Stimulated activated CD4-positive, alpha-beta T cell treated with anti-CD3 and anti-CD28 coated beads, Interleukin-2, amount 100 ng/mL, for 4 hours (primary cell): ENCODE data around the gene MPHOSPH9.
A peak's percentile ranks its signal among the peaks of the same experiment; 100 is the strongest.

Source experiments
- DNase-seq: peaks from one replicate; pipeline ENCODE4 v3.0.0-alpha.2; 2020; ENCODE audit warnings: low read depth

MPHOSPH9 gene

DNA sequence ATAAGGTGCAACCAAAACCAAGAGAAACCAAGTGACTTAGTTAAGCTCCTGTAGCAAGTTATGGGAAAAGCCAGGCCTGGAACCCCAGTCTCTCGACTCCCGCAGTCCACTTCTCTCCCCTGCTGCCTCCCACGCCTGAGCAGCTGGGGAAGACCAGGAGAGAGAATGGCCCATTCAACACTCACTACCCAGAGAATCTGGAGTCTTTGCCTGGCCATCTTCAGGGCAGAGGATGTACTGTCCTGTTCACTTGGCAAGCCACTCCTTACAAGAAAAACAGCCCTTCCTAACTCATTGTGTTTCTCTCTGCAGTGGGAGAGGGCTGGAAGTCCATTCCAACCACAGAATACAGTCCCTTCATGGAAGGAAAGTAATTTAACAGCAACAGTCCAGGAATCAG lies 83.9 kb downstream of the MPHOSPH9 start:
- no peak for DNase-seq

DNA sequence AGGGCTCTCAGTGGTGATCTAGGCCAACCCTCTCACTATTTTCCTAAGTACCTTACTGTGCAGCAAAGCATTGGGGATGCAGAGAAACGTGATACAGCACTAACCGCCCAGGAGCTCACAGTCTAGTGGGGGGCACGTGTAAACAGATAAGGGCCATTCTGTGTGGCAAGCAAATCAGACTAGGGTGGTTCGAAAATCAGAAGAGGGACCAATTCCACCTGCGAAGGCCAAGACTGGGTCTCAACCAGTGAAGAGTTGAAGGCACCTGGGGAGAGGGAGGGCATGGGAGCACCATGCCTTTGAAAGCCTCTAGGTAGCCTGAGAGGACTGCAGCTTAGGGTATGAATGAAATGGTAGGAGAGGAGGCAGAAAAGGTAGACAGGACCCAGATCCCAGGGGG lies 84.3 kb downstream of the MPHOSPH9 start:
- no peak for DNase-seq

- no peak for DNase-seq
Observed at GRCh38 chr12:123148223-123148622, 84.7 kb downstream of the MPHOSPH9 start.

- no peak for DNase-seq
Observed at GRCh38 chr12:123145211-123145610, 87.7 kb downstream of the MPHOSPH9 start.

DNA sequence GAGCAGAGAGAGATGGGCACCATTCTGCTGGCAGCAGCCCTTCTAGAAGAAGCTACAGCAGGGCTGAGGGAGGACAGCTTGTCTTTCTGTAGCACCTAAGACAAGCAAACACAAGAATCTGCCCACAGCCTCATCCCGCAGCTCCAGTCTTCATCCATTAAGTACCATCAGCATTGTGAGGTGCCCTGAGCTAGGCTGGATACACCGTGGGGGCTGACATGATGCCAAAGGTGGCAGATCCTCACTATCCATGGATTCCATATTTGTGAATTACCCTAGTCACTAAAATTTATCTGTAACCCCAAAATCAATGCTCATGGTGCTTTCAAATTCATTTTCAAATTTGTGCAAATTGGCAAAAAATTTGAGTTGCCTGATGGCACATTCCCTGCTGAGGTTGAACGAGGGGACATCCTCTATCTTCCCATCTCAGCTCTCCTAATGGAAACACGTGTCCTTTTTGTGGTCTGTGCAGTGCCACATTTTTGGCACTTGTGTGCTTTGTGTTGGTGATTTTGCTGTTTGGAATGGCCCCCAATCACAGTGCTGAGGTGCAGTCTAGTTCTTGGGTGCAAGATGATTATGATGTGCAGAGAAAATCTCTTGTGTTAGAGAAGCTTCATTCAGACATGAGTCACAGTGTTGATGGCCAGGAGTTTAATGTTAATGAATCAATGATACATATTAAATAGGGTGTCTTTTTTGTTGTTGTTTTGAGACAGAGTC lies 89.0 kb downstream of the MPHOSPH9 start:
- DNase-seq: no peak

DNA sequence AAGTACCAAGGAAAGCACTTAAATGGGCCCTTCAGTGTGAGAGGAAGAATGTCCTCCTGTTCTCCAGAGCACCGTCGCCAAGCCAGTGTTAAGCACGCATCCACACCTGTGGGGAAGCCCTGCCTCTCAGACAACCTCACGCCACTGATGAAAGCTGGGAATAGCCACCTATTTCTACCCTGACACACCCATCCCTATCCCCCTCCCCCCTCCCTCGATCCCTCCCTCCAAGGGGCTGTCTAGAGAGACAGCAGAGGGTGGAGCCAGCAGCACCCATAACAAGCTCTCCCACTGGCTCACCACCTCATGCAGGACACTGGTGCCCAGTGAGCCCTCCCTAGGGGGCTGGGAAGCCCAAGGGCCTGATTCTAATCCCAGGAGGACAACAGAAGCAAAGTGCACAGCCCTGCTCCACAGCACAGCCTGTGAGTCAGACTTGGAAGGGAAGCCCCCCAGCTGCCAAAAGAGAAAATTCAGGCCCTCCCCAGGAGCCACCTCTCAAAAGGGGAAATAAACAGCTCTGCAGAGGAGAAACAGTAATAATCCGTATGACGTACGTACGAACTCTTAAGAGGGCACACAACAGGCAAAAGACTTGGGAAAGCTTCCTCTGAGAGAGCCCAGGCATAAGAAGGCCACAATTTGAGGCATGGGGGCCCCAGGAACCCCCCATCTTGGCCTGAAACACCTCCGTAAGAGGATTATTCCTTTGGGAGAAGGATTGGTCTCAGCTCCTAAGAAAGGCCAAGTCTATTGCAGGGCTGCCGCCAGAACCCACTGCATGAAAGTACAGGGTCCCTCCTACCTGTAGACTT lies 89.8 kb downstream of the MPHOSPH9 start:
- DNase-seq: no peak

- no peak for DNase-seq
Observed at GRCh38 chr12:123142518-123142840, 90.5 kb downstream of the MPHOSPH9 start.

DNA sequence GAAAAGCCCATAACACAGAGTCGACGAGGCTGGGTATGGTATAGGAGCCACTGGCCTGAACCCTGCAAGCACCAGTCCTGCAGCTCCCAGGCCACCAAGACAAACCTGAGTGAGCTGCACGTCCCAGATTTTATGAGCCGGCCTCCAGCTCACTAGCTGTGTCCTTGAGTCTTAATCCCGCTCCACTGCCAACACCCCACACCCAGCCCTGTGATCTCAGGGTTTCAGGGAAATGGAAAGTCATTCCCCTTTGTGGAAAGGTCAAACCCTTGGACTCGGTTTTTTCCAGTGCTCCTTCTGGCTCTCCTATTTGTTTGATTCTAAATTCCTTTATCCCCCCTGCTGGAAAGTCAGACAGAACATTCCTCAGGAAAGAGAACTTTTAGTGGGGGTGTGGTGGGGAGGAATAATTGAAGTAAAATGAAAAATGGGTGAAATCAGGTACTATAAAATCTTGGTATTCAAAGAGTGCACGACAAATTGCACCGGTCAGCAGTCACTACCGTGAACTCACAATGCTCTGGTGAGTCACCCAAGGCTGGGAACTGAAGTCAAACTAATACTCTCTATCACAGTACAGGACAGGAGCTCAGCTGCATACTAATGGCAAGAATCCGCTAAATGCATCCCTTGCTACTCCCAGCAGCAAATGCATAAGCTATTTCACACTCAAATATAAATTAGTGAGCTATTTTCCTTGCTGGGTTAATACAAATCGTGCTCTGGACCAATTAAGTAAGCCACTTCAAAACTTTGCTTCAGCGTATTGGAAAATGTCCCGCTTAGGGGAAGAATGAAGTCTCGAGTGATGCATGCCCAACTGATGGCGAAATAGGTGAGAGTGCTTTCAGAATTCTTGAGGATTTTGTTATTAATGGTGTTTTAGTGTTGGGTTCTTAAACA lies 91.1 kb downstream of the MPHOSPH9 start:
- no peak for DNase-seq

DNA sequence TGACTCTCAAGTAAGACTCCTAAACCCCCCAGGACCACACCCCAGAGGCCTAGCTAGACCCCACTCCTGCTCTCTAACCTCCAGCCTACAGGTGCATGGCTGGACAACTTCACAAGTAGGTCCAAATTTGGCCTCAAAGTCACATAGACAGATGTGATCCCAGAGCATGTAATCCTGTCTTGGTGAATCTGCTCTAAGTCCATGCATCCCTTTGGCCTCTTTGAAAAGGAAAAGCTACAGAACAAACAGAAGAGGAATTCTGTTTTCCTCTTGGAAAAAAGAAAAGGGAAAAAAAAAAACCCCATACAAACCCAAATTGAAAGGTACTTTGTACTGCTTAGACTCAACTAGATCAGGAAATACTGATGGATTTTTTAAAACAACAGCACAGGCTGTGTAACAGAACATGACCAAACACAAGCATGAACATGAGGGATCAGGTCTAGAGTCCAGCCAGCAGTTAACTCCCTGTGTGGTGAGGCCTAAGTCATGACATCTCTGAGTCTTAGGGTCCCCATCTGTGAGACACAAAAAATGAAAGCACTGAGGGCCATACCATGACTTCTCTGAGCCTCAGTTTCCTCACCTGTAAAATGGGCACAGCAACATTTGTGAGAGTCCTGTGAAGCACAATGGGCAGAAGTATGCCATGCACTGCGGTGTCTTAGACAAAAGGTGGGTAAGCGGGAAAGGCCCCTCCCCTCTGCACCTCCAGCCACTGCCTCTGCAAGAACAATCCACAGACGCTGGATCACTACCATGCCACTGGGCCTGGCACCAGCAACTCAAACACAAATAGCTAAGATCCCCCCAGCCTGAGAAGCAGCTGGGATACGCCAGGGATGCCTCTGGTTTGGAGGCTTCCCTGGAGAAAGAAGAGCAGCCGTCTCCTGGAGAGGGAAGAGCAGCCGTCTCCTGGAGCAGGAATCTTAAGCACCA lies 92.0 kb downstream of the MPHOSPH9 start:
- no peak for DNase-seq

DNA sequence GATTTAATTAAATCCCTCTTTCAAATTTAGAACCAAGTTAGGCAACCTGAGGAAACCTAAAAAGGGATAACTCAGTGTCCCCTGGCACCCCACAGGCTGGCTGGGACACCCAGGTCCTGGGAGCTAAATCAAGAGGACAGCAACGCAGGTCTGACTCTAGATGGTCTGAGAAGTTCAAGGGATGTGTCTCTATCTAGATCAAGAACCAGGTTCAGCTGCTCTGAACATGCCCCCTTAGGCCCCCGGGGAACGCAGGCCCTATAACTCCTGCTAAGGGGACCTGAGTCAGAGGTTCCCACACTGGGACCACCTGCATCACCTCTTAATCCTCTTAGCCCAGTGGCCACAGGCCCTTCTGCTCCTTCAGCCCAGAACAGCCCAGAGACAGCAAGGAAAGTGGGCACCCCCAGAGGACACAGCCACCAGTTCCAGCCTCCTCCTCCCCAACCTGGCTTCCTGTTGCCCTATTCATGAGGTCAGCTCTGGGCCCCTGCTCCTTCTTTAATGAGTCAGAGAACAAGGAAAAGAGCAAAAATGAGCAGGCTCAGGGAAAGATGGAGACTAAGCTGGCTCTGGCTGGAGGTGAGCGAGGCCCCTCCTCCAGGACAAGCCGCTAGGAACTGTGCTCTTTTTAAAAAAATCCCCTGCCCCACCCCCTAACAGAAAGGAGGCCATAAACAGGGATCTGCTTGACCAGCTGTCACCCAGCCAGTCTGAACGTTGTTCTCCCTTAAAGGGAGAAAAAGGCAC lies 92.8 kb downstream of the MPHOSPH9 start:
- no peak for DNase-seq

DNA sequence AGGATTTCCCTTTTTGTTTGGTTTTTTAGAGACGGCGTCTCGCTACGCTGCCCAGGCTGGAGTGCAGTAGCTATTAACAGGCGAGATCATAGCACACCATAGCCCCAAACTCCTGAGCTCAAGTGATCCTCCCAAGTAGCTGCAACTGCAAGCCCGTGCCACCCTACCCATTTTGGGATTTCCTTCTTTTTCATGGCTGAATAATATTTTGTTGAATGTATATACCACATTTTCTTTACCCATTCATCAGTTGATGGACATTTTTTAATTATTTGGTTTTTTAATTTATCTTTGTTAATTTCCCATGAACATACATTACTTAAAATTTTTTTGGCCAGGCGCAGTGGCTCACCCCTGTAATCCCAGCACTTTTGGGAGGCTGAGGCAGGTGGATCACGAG lies 97.3 kb downstream of the MPHOSPH9 start:
- no peak for DNase-seq

- no peak for DNase-seq
Observed at GRCh38 chr12:123134826-123135225, 98.1 kb downstream of the MPHOSPH9 start.

- no peak for DNase-seq
Observed at GRCh38 chr12:123134271-123134671, 98.7 kb downstream of the MPHOSPH9 start.

- no peak for DNase-seq
Observed at GRCh38 chr12:123133701-123134100, 99.2 kb downstream of the MPHOSPH9 start.

- no peak for DNase-seq
Observed at GRCh38 chr12:123132951-123133619, 99.9 kb downstream of the MPHOSPH9 start.

GRCh38 chr12:123131879-123132402 lies 101.0 kb downstream of the MPHOSPH9 start:
- peak; percentile 23 for DNase-seq

DNA sequence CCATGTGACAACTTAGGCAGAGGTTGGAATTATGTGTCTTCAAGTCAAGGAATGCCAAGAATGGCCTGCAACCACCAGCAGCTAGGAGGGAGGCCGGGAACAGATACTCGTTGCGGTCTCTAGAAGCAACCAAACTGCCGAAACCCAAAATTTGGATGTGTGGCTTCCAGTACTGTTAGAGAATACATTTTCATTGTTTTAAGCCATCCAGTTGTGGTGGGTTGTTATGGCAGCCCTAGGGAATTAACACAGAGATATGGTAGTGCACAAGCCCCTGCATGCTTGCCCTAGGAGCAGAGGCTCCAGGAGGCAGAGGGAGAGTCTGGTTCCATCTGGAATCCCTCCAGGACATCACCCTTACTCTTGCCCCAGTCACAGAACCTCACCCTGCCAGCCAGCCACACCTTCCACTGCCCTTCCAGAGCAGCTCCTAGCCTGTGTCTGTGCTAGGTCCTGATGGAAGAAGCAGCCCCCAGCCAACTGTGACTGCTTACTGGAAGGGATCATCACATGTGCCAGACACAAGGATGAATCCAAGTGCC lies 101.6 kb downstream of the MPHOSPH9 start:
- no peak for DNase-seq

- DNase-seq: no peak
Observed at GRCh38 chr12:123129621-123130020, 103.3 kb downstream of the MPHOSPH9 start.

DNA sequence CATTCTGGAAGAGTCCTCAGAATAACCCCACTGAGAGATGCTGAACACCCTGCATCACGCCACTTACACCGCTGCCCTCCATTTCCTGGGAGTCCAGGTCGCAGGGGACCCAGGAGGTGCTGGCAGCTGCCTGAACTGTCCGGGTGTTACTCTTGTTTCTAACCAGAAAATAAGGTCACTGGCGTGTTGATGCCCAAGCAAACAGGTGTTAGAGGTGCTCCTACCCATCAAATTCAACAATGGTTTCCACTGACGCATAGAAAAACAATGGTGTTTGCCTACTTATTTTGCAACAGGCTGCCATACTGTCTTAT lies 105.8 kb downstream of the MPHOSPH9 start:
- DNase-seq: no peak
